Measurements from ENCODE around the gene SLFN12L.

Gene SLFN12L

GRCh38 chr17:35448899-35449227 lies 88.6 kb downstream of the SLFN12L start:
- no peak overlapping the region for H3K27ac Mint-ChIP-seq
- DNase-seq = no peak
- H3K4me1 Mint-ChIP-seq = peaks cover 13% of the 10 kb centered on the region
- peak overlapping the region; percentile 74 for H3K4me3 Mint-ChIP-seq
- H3K9me3 Mint-ChIP-seq = peaks cover 9% of the 10 kb centered on the region
- no peaks in the 10 kb centered on the region for H3K36me3 Mint-ChIP-seq (ENCODE audit: low read depth)
- TF ChIP-seq CTCF (IDR thresholded peaks at IDR 0.05) = no peak
- peaks cover 95% of the 10 kb centered on the region for H3K27me3 Mint-ChIP-seq (ENCODE audit: low read depth, poor library complexity)

GRCh38 chr17:35448214-35448898 lies 89.1 kb downstream of the SLFN12L start, which contains the start of gene SLFN13:
Gene SLFN13, minus strand, starts transcription at chr17:35448766. Its CDS starts 3,086 bp downstream, at chr17:35445680.
- Mint-ChIP-seq H3K36me3 (ENCODE audit: low read depth) (no peaks in the 10 kb centered on the region), H3K4me1 (peaks cover 13% of the 10 kb centered on the region), H3K4me3 (peak within 1 kb of the TSS; percentile 74), H3K27me3 (ENCODE audit: low read depth, poor library complexity) (peaks cover 90% of the 10 kb centered on the region), H3K27ac (no peak within 1 kb of the TSS), H3K9me3 (peaks cover 9% of the 10 kb centered on the region)
- no peak for TF ChIP-seq CTCF (IDR thresholded peaks at IDR 0.05)
- peak; percentile 65 for DNase-seq

GRCh38 chr17:35447499-35447898 lies 90.0 kb downstream of the SLFN12L start:
- Mint-ChIP-seq H3K36me3 (ENCODE audit: low read depth) (no peaks in the 10 kb centered on the region), H3K27me3 (ENCODE audit: low read depth, poor library complexity) (peaks cover 87% of the 10 kb centered on the region), H3K9me3 (peaks cover 9% of the 10 kb centered on the region), H3K27ac (no peak overlapping the region), H3K4me1 (peaks cover 13% of the 10 kb centered on the region), H3K4me3 (peak overlapping the region; percentile 74)
- no peak for DNase-seq
- TF ChIP-seq CTCF (IDR thresholded peaks at IDR 0.05) = no peak

- no peak for DNase-seq
- Mint-ChIP-seq H3K36me3 (ENCODE audit: low read depth) (no peaks in the 10 kb centered on the region), H3K27me3 (ENCODE audit: low read depth, poor library complexity) (peaks cover 18% of the 10 kb centered on the region), H3K4me1 (peaks cover 5% of the 10 kb centered on the region), H3K27ac (no peak overlapping the region), H3K9me3 (no peaks in the 10 kb centered on the region), H3K4me3 (no peak overlapping the region)
- TF ChIP-seq CTCF (IDR thresholded peaks at IDR 0.05) = no peak
Observed at GRCh38 chr17:35438433-35438832, 99.0 kb downstream of the SLFN12L start.

GRCh38 chr17:35433075-35433894 lies 104.2 kb downstream of the SLFN12L start:
- H3K4me1 Mint-ChIP-seq = peaks cover 17% of the 10 kb centered on the region
- H3K4me3 Mint-ChIP-seq = no peak overlapping the region
- no peak overlapping the region for H3K27ac Mint-ChIP-seq
- peaks cover 42% of the 10 kb centered on the region for H3K27me3 Mint-ChIP-seq (ENCODE audit: low read depth, poor library complexity)
- peaks cover 9% of the 10 kb centered on the region for H3K9me3 Mint-ChIP-seq
- no peak for TF ChIP-seq CTCF (IDR thresholded peaks at IDR 0.05)
- DNase-seq = peak; percentile 18
- H3K36me3 Mint-ChIP-seq (ENCODE audit: low read depth) = no peaks in the 10 kb centered on the region

All from nephron progenitor cell (in vitro differentiated cells).